ENCODE data around the gene PRIMPOL. TPM values are rescaled to one million over a fixed set of nuclear protein-coding genes. Genes with fewer than 3 reads are reported as not detected.
"Not testable (repeated sequence)": the region's sequence is repeated elsewhere in the genome, so short reads cannot be mapped to it uniquely, and the experiment has no call there.

The PRIMPOL gene, protein sequence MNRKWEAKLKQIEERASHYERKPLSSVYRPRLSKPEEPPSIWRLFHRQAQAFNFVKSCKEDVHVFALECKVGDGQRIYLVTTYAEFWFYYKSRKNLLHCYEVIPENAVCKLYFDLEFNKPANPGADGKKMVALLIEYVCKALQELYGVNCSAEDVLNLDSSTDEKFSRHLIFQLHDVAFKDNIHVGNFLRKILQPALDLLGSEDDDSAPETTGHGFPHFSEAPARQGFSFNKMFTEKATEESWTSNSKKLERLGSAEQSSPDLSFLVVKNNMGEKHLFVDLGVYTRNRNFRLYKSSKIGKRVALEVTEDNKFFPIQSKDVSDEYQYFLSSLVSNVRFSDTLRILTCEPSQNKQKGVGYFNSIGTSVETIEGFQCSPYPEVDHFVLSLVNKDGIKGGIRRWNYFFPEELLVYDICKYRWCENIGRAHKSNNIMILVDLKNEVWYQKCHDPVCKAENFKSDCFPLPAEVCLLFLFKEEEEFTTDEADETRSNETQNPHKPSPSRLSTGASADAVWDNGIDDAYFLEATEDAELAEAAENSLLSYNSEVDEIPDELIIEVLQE
- total RNA-seq: 12.5 TPM

DNA sequence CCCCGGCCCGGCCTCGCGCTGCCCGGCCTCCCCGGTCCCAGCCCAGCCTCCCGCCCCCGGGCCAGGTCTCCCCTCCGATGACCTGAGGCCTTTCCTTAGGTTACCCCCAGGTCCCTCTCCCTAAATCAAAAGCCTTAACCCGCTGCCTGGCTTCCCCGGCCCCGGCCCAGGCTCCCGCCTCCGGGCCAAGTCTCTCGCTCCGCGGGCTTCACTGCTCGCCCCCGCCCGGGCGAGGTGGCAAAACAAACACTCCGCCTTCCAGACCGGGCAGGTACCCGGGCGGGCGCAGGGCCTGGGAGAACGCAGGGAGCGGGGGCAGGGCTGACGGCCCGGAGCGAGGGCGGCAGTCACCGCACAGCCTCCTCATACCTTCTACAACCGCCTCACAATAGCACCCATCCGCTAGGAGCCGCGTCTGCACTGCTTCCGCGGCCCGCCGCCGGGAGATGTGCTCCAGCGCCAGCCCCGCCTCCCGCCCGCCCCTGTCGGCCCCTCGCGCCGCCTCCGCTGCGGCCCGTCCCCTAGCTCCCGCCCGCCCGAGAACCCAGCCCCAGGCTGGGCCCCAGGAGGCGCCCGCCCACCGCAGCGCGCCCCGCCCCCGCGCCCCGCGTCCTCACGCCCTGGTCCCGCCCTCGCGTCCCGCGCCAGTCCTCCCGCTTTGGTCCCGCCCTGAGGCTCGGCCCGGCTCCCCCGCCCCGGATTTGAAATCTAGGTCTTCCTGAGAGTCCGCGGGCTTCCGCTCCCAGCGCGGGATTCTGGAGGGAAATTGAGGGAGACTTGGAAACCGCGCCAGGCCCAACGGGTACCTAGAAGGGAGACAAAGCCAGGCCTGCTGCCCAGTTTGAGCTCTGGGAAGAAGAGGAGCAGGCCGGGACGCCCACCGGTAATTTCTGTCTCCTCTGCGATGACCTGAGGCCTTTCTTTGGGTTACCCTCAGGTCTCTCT, at the start of gene PRIMPOL, which contains the start of gene CASP3:
PRIMPOL (plus strand) TSS at position 713 of the 945 bp plus-strand sequence. CDS start 7,403 bp downstream, outside the sequence.
CASP3 (minus strand) TSS at position 422 of the 945 bp plus-strand sequence. CDS start 10,994 bp downstream, outside the sequence.
- H3K36me3 ChIP-seq: peaks cover 4% of the 10 kb centered on the region in 2 donors
- intact Hi-C loops (cut with DNase I): loop anchor here (1.0 to 10.0 kb wide), 10 partner anchors 83 to 1546 kb away; partner anchors contain the start of genes ACSL1, CENPU, CYP4V2 and IRF2
- H3K9me3 ChIP-seq: no peaks in the 10 kb centered on the region
- TF ChIP-seq, protein P1, sequence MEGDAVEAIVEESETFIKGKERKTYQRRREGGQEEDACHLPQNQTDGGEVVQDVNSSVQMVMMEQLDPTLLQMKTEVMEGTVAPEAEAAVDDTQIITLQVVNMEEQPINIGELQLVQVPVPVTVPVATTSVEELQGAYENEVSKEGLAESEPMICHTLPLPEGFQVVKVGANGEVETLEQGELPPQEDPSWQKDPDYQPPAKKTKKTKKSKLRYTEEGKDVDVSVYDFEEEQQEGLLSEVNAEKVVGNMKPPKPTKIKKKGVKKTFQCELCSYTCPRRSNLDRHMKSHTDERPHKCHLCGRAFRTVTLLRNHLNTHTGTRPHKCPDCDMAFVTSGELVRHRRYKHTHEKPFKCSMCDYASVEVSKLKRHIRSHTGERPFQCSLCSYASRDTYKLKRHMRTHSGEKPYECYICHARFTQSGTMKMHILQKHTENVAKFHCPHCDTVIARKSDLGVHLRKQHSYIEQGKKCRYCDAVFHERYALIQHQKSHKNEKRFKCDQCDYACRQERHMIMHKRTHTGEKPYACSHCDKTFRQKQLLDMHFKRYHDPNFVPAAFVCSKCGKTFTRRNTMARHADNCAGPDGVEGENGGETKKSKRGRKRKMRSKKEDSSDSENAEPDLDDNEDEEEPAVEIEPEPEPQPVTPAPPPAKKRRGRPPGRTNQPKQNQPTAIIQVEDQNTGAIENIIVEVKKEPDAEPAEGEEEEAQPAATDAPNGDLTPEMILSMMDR (IDR thresholded peaks at IDR 0.05): peak in 1 of 3 experiments; percentile 17
- peak within 1 kb of the TSS; percentile 100 for H3K27ac ChIP-seq
- peak within 1 kb of the TSS; percentile 88 to 100 for H3K4me3 ChIP-seq
- peak; percentile 88 to 98 for DNase-seq (ENCODE audit: low spot score in 2 of 2)
- peaks cover 9 to 41% of the 10 kb centered on the region in 2 donors for H3K4me1 ChIP-seq
- no peaks in the 10 kb centered on the region for H3K27me3 ChIP-seq

DNA sequence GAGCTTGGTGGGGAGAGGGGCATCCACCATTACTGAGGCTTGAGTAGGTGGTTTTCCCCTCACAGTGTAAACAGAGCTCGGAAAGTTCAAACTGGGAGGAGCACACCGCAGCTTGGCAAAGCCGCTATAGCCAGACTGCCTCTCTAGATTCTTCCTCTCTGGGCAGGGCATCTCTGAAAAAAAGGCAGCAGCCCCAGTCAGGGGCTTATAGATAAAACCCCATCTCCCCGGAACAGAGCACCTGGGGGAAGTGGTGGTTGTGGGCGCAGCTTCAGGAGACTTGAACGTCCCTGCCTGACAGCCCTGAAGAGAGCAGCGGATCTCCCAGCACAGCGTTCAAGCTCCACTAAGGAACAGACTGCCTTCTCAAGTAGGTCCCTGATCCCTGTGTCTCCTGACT, 48.6 kb upstream of the PRIMPOL start:
- intact Hi-C loops (cut with DNase I): not testable (repeated sequence)

DNA sequence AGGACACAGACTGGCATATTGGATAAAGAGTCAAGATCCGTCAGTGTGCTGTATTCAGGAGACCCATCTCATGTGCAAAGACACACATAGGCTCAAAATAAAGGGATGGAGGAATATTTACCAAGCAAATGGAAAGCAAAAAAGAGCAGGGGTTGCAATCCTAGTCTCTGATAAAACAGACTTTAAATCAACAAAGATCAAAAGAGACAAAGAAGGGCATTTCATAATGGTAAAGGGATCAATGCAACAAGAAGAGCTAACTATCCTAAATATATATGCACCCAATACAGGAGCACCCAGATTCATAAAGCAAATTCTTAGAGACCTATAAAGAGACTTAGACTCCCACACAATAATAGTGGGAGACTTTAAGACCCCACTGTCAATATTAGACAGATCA, 46.7 kb upstream of the PRIMPOL start:
- H3K4me3 ChIP-seq; H3K27me3 ChIP-seq; H3K36me3 ChIP-seq; intact Hi-C loops (cut with DNase I); DNase-seq (ENCODE audit: low spot score in 2 of 2); H3K4me1 ChIP-seq; H3K27ac ChIP-seq: not testable (repeated sequence)
- peaks cover 0 to 12% of the 10 kb centered on the region in 2 donors for H3K9me3 ChIP-seq

More for the DNA sequence above, 48.6 kb upstream of the PRIMPOL start:
- not testable (repeated sequence) for H3K27me3 ChIP-seq; H3K36me3 ChIP-seq; DNase-seq (ENCODE audit: low spot score in 2 of 2); H3K4me3 ChIP-seq; H3K27ac ChIP-seq; H3K4me1 ChIP-seq
- H3K9me3 ChIP-seq: peaks cover 0 to 12% of the 10 kb centered on the region in 2 donors

DNA sequence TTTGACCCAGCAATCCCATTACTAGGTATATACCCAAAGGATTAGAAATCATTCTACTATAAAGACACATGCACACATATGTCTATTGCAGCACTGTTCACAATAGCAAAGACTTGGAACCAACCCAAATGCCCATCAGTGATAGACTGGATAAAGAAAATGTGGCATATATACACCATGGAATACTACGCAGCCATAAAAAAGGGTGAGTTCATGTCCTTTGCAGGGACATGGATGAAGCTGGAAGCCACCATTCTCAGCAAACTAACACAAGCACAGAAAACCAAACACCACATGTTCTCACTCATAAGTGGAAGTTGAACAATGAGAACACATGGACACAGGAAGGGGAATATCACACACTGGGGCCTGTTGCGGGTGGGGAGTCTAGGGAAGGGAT, 42.1 kb upstream of the PRIMPOL start:
- H3K4me1 ChIP-seq; H3K36me3 ChIP-seq; intact Hi-C loops (cut with DNase I); H3K27me3 ChIP-seq; H3K27ac ChIP-seq; DNase-seq (ENCODE audit: low spot score in 2 of 2); H3K4me3 ChIP-seq: not testable (repeated sequence)
- H3K9me3 ChIP-seq: peaks cover 0 to 12% of the 10 kb centered on the region in 2 donors

DNA sequence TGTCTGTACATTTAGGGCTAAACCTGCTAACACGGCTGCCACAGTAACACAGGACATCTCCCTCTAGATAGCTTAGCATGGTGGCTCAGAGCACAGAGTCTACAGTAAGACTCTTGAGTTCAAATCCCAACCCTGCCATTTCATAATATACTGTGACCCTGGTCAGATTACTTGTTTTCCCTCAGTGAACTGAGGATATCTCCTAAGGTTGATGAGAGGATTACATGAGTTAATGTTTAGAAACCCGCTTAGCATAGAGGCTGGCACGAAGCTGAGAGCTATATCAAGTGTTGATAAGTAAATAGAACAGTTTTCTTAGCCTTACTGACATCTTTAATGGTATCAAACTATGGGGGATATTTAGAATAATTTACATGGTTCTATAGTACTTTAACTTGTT, 37.5 kb upstream of the PRIMPOL start:
- Histone ChIP-seq H3K27ac (no peak overlapping the region), H3K9me3 (no peaks in the 10 kb centered on the region), H3K36me3 (no peaks in the 10 kb centered on the region), H3K4me3 (no peak overlapping the region), H3K27me3 (no peaks in the 10 kb centered on the region), H3K4me1 (no peaks in the 10 kb centered on the region)
- intact Hi-C loops (cut with DNase I): no loop called here
- TF ChIP-seq, protein P1 (IDR thresholded peaks at IDR 0.05): no peak
- no peak for DNase-seq (ENCODE audit: low spot score in 2 of 2)

DNA sequence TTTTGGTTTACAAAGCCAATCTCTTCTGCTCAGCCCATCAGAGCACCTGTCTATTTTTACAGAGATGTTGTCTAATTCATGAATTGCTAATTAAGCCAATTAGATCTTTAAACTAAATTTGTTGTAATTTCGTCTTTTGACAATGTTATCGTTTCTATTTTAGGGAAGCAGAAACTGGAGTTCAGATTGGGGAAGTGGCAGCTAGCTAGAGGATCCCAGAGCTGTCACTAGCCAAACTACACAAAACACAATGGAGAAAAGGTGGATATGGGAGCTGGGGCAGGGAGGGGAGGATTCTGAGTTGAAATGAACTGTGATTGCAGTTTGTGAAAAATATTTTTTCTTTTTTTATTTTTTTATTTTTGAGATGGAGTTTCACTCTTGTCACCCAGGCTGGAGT, 36.1 kb upstream of the PRIMPOL start:
- Histone ChIP-seq H3K36me3 (no peaks in the 10 kb centered on the region), H3K4me3 (no peak overlapping the region), H3K4me1 (no peaks in the 10 kb centered on the region), H3K27ac (no peak overlapping the region), H3K9me3 (no peaks in the 10 kb centered on the region), H3K27me3 (no peaks in the 10 kb centered on the region)
- TF ChIP-seq, protein P1 (IDR thresholded peaks at IDR 0.05): no peak
- intact Hi-C loops (cut with DNase I): no loop called here
- DNase-seq (ENCODE audit: low spot score in 2 of 2): no peak

Data from ascending aorta (tissue), 2 donors.